Colonic mucosa (tissue), 4 donors: ENCODE results near the gene ANG. TPM values are rescaled to one million over a fixed set of nuclear protein-coding genes. Genes with fewer than 3 reads are reported as not detected.

Source experiments
- DNase-seq: peaks from one replicate; pipeline ENCODE4 v3.0.0-alpha.2; 2020
- H3K27ac ChIP-seq: fragments of 200-600 bp; one replicate; pipeline ENCODE4 v1.8.0; 2021
- H3K27me3 ChIP-seq: fragments of 200-600 bp; one replicate; pipeline ENCODE4 v1.8.0; 2021
- H3K36me3 ChIP-seq: fragments of 200-600 bp; one replicate; pipeline ENCODE4 v1.8.0; 2021
- H3K4me1 ChIP-seq: fragments of 200-600 bp; one replicate; pipeline ENCODE4 v1.8.0; 2021; ENCODE audit warnings: mild to moderate bottlenecking
- H3K4me3 ChIP-seq: fragments of 200-600 bp; one replicate; pipeline ENCODE4 v1.8.0; 2021
- H3K9ac ChIP-seq, 2 donors: one replicate each; pipeline ENCODE4 v1.7.0; 2013; ENCODE audit warnings: control low read depth in 2 of 2, low read depth in 2 of 2, low read length in 2 of 2
- H3K9me3 ChIP-seq: fragments of 200-600 bp; one replicate; pipeline ENCODE4 v1.8.0; 2021
- CTCF ChIP-seq: fragments of 200-600 bp; IDR thresholded peaks from one replicate; pipeline ENCODE4 v1.8.0; 2022; ENCODE audit warnings: antibody characterized with exemption, mild to moderate bottlenecking
- intact Hi-C: fragments of 100-400 bp; cut with DNase I; formaldehyde crosslinking; loops from one replicate; pipeline ENCODE4 v1.14.1; 2022
- total RNA-seq, 2 donors: library from RNA; stranded (reverse); fragmentation: NEBNext Ultra II Directional in 1 of 2; extraction: Animal tissue kit (Norgen Biotek cat#: 25700) in 1 of 2; gene quantifications; one replicate each; pipeline ENCODE4 v1.2.1, GENCODE V29; 2021
- donor health status: healthy.
- donor health status: DM: no; HTN: no; CAD: no.
- donor health status: DM: no; HTN: no; CAD: no.

Gene ANG
- total RNA-seq, 2 donors from 2014 or later = 50.0 to 73.6 TPM

GRCh38 chr14:20707622-20708021 lies 19.1 kb downstream of the ANG start:
- no peak for TF ChIP-seq CTCF
- Histone ChIP-seq H3K27me3 (no peaks in the 10 kb centered on the region), H3K4me1 (no peaks in the 10 kb centered on the region), H3K36me3 (no peaks in the 10 kb centered on the region), H3K9ac (no peak overlapping the region), H3K27ac (no peak overlapping the region), H3K9me3 (no peaks in the 10 kb centered on the region), H3K4me3 (no peak overlapping the region)
- DNase-seq = no peak
- intact Hi-C loops = no loop called here

- Histone ChIP-seq H3K27me3 (no peaks in the 10 kb centered on the region), H3K36me3 (no peaks in the 10 kb centered on the region), H3K9me3 (no peaks in the 10 kb centered on the region), H3K27ac (no peak overlapping the region), H3K4me1 (no peaks in the 10 kb centered on the region), H3K4me3 (no peak overlapping the region), H3K9ac (no peak overlapping the region)
- no peak for TF ChIP-seq CTCF
- no peak for DNase-seq
- intact Hi-C loops = no loop called here
These were observed 22.7 kb downstream of the ANG start for GRCh38 chr14:20711261-20711660.

- no peak for DNase-seq
- Histone ChIP-seq H3K4me3 (no peak overlapping the region), H3K4me1 (no peaks in the 10 kb centered on the region), H3K36me3 (no peaks in the 10 kb centered on the region), H3K9me3 (no peaks in the 10 kb centered on the region), H3K27me3 (no peaks in the 10 kb centered on the region), H3K9ac (no peak overlapping the region), H3K27ac (no peak overlapping the region)
- intact Hi-C loops = no loop called here
- TF ChIP-seq CTCF = no peak
These were observed 23.1 kb downstream of the ANG start for GRCh38 chr14:20711685-20712084.

- no peaks in the 10 kb centered on the region for H3K36me3 ChIP-seq
- no peaks in the 10 kb centered on the region for H3K4me1 ChIP-seq
- H3K27me3 ChIP-seq = no peaks in the 10 kb centered on the region
- no peak overlapping the region for H3K27ac ChIP-seq
- no peak for TF ChIP-seq CTCF
- no peak overlapping the region for H3K9ac ChIP-seq
- no peak overlapping the region for H3K4me3 ChIP-seq
- no peaks in the 10 kb centered on the region for H3K9me3 ChIP-seq
- DNase-seq = no peak
- intact Hi-C loops = no loop called here
These were observed 24.3 kb downstream of the ANG start for GRCh38 chr14:20712904-20713303.

GRCh38 chr14:20714593-20715250 lies 26.2 kb downstream of the ANG start:
- no peak overlapping the region for H3K9ac ChIP-seq
- H3K4me3 ChIP-seq = no peak overlapping the region
- H3K36me3 ChIP-seq = no peaks in the 10 kb centered on the region
- intact Hi-C loops = no loop called here
- no peaks in the 10 kb centered on the region for H3K9me3 ChIP-seq
- H3K4me1 ChIP-seq = no peaks in the 10 kb centered on the region
- H3K27ac ChIP-seq = no peak overlapping the region
- no peaks in the 10 kb centered on the region for H3K27me3 ChIP-seq
- TF ChIP-seq CTCF = no peak
- peak; percentile 69 for DNase-seq
